H1 (cell line): ENCODE measurements around the gene ARGLU1. TPM values are rescaled to one million over a fixed set of nuclear protein-coding genes. Genes with fewer than 3 reads are reported as not detected.

Source experiments
- CHD1 ChIP-seq: IDR thresholded peaks from 2 replicates; pipeline ENCODE4 v1.6.1; 2012; ENCODE audit warnings: low read depth, low read length, improper control_type of control experiment
- EZH2 ChIP-seq: fragments of 200-600 bp; sonication (generic); IDR thresholded peaks from 2 replicates; pipeline ENCODE4 v1.7.1; 2012; ENCODE audit warnings: low read depth, mild to moderate bottlenecking, moderate library complexity, low read length, inconsistent platforms; ENCODE audit not compliant: severe bottlenecking
- HDAC6 ChIP-seq: IDR thresholded peaks from one replicate; pipeline ENCODE4 v1.7.1; 2012; ENCODE audit warnings: low read depth, mild to moderate bottlenecking, inconsistent platforms, low read length, moderate library complexity
- JUN ChIP-seq: IDR thresholded peaks from 2 replicates; pipeline ENCODE4 v1.6.1; 2011; ENCODE audit warnings: low read depth, mild to moderate bottlenecking, improper control_type of control experiment, low read length
- RFX5 ChIP-seq: IDR thresholded peaks from 2 replicates; pipeline ENCODE4 v1.6.1; 2011; ENCODE audit warnings: low read depth, low read length, improper control_type of control experiment, borderline replicate concordance
- SAP30 ChIP-seq: fragments of 300-600 bp; sonication (generic); IDR thresholded peaks from 2 replicates; pipeline ENCODE4 v1.7.1; 2012; ENCODE audit warnings: low read length, moderate library complexity, mild to moderate bottlenecking, inconsistent platforms; ENCODE audit not compliant: insufficient read depth, insufficient replicate concordance
- polyA plus RNA-seq, 7 experiments: library from polyadenylated mRNA; depleted of rRNA in 3 of 7; stranded (reverse) in 5 of 7; unstranded in 2 of 7; fragments of >200 nt in 5 of 7; fragments of 200-250 nt in 2 of 7; gene quantifications; 1 replicate in 5 of 7; 2 replicates in 1 of 7; 4 replicates in 1 of 7; pipeline versions ENCODE4 v1.2.1 to v1.2.3, GENCODE V29; 2011 to 2013; ENCODE audit warnings: missing spikeins in 2 of 7, mixed read lengths in 2 of 7
- total RNA-seq: library from RNA; stranded (reverse); fragmentation: NEBNext Ultra II Directional; extraction: Animal tissue kit (Norgen Biotek cat#: 25700); gene quantifications from 2 replicates; pipeline ENCODE4 v1.2.1, GENCODE V29; 2021

Gene ARGLU1
- total and polyA plus RNA-seq, 2 of the 8 experiments (the other 6 are each of a cell fraction or from before 2014, with no cell fraction given) = 47.8 to 84.9 TPM

GRCh38 chr13:106565127-106565775 is 2.7 kb downstream of the ARGLU1 start (continued):
- TF ChIP-seq EZH2 (no peak), HDAC6 (no peak), RFX5 (no peak), CHD1 (no peak), SAP30 (no peak), JUN (no peak)
